ENCODE data around the gene ARNT2.

ARNT2 gene

DNA sequence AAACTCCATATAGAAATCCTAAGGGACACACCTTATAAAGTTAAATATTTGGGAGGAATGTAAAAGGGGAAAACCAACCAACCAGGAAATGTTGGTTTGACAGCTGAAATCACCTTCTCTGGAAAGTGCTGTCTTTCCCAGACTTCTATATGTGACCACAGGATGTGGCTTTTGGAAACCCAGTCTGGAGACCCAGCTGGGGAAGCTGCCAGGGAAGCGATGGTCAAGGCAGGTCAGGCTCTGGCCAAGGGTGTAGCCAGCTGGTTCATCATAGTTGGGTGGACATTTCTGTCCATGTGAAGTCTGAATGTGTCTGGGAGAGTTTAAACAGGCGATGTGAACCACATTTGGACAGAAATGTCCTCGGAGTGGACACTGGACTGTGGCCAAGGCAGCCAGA is 73.9 kb downstream of the ARNT2 start:
- DNase-seq, result no peak
- peaks cover 16% of the 10 kb centered on the region for H3K9me3 Mint-ChIP-seq
- H3K36me3 Mint-ChIP-seq (ENCODE audit: low read depth), result peaks cover 40% of the 10 kb centered on the region
- H3K27ac Mint-ChIP-seq, result peak overlapping the region; percentile 36
- H3K4me1 Mint-ChIP-seq, result peaks cover 50% of the 10 kb centered on the region
- TF ChIP-seq, protein P1, sequence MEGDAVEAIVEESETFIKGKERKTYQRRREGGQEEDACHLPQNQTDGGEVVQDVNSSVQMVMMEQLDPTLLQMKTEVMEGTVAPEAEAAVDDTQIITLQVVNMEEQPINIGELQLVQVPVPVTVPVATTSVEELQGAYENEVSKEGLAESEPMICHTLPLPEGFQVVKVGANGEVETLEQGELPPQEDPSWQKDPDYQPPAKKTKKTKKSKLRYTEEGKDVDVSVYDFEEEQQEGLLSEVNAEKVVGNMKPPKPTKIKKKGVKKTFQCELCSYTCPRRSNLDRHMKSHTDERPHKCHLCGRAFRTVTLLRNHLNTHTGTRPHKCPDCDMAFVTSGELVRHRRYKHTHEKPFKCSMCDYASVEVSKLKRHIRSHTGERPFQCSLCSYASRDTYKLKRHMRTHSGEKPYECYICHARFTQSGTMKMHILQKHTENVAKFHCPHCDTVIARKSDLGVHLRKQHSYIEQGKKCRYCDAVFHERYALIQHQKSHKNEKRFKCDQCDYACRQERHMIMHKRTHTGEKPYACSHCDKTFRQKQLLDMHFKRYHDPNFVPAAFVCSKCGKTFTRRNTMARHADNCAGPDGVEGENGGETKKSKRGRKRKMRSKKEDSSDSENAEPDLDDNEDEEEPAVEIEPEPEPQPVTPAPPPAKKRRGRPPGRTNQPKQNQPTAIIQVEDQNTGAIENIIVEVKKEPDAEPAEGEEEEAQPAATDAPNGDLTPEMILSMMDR (IDR thresholded peaks at IDR 0.05), result no peak
- peaks cover 4% of the 10 kb centered on the region for H3K27me3 Mint-ChIP-seq (ENCODE audit: low read depth, poor library complexity)
- no peak overlapping the region for H3K4me3 Mint-ChIP-seq

DNA sequence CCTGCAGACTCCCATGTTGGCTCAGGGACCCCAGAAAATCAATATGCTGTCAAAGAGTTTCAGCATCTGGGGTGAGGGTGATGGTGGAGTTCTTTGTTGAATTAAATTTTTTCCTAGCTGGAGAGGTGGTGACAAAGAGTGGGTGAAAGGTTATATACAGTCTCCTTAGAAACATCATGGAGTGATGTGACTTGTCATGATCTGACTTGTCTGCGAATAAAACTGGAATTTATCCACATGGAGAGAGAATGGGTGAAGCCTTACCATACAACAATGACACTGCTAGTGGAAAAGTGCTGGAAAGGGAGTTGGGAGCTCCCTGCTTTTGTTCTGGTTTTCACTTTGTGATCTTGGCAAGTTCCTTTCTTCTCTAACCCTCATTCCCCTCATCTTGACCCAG is 75.0 kb downstream of the ARNT2 start:
- Mint-ChIP-seq H3K27ac (no peak overlapping the region), H3K4me1 (peaks cover 49% of the 10 kb centered on the region), H3K36me3 (ENCODE audit: low read depth) (peaks cover 40% of the 10 kb centered on the region), H3K9me3 (peaks cover 16% of the 10 kb centered on the region), H3K4me3 (no peak overlapping the region), H3K27me3 (ENCODE audit: low read depth, poor library complexity) (peaks cover 4% of the 10 kb centered on the region)
- TF ChIP-seq, protein P1 (IDR thresholded peaks at IDR 0.05), result no peak
- DNase-seq, result no peak

DNA sequence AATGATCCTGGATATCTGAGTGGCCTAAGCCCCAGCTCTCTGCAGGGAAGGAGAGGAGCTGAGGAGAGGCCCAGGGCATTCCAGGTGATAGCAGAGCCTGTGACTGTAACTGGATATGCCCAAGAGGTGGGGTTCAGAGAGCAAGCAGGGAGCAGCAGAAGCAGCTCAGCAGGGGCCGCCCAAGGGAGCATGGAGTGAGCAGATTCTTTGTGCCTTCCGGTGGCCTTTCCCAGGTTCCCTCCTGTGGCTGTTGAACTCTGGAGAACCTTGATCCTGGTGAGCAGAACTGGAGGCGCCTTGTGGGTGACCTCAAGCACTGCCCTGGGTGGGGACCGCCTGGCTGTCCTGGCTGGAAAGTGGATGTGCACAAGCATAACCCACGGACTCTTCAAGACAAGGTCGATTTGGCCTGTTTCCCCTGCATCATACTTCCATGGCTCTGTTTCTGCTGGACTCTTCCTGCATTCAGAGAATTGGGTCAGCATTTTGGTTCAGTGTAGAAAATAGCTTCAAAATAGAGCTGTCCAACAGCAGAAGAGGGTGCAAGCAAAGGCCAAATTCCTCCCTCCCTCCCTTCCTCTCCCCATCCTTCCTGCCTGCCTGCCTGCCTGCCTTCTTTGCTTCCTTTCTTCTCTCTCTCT is 76.1 kb downstream of the ARNT2 start:
- Mint-ChIP-seq H3K4me3 (no peak overlapping the region), H3K4me1 (peaks cover 51% of the 10 kb centered on the region)

DNA sequence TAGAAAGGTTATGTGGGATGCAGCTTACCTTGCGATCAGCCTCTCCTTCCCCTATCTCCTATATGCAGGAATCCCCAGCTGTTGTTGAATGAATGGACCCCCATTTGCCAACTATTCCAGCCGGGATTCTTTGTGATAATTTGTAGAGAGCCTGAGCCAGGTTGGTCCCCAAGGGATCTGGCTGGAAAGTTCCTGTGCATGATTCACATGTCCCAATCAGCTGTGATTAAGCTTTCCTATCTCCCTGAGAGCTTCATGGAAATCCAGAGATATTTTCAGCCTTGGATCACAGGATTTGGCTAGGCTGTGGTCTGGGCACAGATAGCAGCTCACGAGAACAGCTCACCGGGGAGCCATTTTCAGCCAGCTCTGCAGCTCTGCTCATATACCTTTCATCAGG is 76.7 kb downstream of the ARNT2 start:
- Mint-ChIP-seq H3K4me1 (peaks cover 57% of the 10 kb centered on the region), H3K27ac (peak overlapping the region; percentile 31), H3K36me3 (ENCODE audit: low read depth) (peaks cover 27% of the 10 kb centered on the region), H3K27me3 (ENCODE audit: low read depth, poor library complexity) (peaks cover 4% of the 10 kb centered on the region), H3K4me3 (no peak overlapping the region), H3K9me3 (peaks cover 8% of the 10 kb centered on the region)
- DNase-seq, result no peak
- TF ChIP-seq, protein P1 (IDR thresholded peaks at IDR 0.05), result no peak

More for the DNA sequence above, 76.1 kb downstream of the ARNT2 start:
- TF ChIP-seq, protein P1 (IDR thresholded peaks at IDR 0.05), result no peak
- Mint-ChIP-seq H3K9me3 (peaks cover 13% of the 10 kb centered on the region), H3K27ac (peak overlapping the region; percentile 64), H3K27me3 (ENCODE audit: low read depth, poor library complexity) (peaks cover 4% of the 10 kb centered on the region), H3K36me3 (ENCODE audit: low read depth) (peaks cover 34% of the 10 kb centered on the region)
- no peak for DNase-seq

DNA sequence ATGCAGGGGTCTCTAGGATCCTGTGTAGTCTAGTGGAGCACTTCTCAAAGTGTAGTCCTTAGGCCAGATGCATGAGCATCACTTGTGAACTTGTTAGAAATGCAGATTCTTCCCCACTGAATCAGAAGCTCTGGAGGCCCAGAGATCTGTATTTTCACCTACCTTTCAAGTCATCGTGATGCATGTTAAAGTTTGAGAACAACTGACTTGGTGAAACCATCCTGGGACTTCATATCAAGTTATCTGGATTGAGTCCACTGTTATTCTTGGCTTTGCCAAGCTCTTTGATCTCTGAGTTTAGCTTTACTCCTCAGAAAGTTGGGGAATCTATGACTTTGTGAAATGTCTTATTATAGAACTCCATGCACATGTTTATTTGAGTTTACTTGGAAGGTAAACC is 78.5 kb downstream of the ARNT2 start:
- peaks cover 8% of the 10 kb centered on the region for H3K27me3 Mint-ChIP-seq (ENCODE audit: low read depth, poor library complexity)
- DNase-seq, result no peak
- H3K4me1 Mint-ChIP-seq, result peaks cover 58% of the 10 kb centered on the region
- TF ChIP-seq, protein P1 (IDR thresholded peaks at IDR 0.05), result no peak
- no peak overlapping the region for H3K4me3 Mint-ChIP-seq
- H3K36me3 Mint-ChIP-seq (ENCODE audit: low read depth), result peaks cover 20% of the 10 kb centered on the region
- no peak overlapping the region for H3K27ac Mint-ChIP-seq
- H3K9me3 Mint-ChIP-seq, result no peaks in the 10 kb centered on the region

DNA sequence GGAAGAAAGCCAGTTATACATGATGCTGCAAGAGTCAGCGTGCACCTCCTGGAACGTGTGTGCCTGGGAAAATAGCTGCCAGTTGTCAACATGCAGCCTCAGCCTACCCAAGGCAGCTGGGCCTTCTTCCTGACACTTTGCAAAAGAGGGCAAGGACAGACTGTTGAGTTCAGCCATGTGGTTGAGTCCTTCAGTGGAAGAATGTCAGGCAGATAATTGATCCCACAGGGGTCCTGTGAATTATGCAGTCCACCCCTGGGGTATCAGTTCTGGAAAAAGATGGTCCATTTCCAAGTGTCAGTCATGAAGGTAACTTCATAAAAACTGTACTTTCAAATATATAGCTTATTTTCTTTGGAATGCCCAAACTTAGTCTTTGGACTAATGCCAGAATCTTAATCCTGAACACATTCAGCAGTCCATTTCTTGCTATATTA is 79.6 kb downstream of the ARNT2 start:
- Mint-ChIP-seq H3K4me3 (no peak overlapping the region), H3K9me3 (no peaks in the 10 kb centered on the region), H3K4me1 (peaks cover 54% of the 10 kb centered on the region), H3K27ac (no peak overlapping the region), H3K36me3 (ENCODE audit: low read depth) (peaks cover 11% of the 10 kb centered on the region), H3K27me3 (ENCODE audit: low read depth, poor library complexity) (peaks cover 8% of the 10 kb centered on the region)
- no peak for DNase-seq
- TF ChIP-seq, protein P1 (IDR thresholded peaks at IDR 0.05), result no peak

Measured in nephron progenitor cell (in vitro differentiated cells).